HEK293 (cell line): ENCODE data around the gene CCDC7.

Source experiments
- AEBP2 ChIP-seq: fragments of 450-650 bp; formaldehyde crosslinking; IDR thresholded peaks from 2 replicates; pipeline ENCODE4 v1.5.1; 2016; ENCODE audit warnings: missing biosample characterization, missing genetic modification characterization, borderline replicate concordance
- CTCF ChIP-seq: fragments of 450-650 bp; formaldehyde crosslinking; IDR thresholded peaks from 2 replicates; pipeline ENCODE4 v1.5.1; 2016; ENCODE audit warnings: missing biosample characterization, missing genetic modification characterization
- GLI2 ChIP-seq: fragments of 450-650 bp; formaldehyde crosslinking; IDR thresholded peaks from 2 replicates; pipeline ENCODE4; 2017; ENCODE audit warnings: missing biosample characterization, missing genetic modification characterization, low read depth, borderline replicate concordance
- PBX3 ChIP-seq: sonication (generic); formaldehyde crosslinking; IDR thresholded peaks from 2 replicates; pipeline ENCODE4 v1.8.1; 2022; ENCODE audit warnings: mild to moderate bottlenecking, moderate library complexity, missing genetic modification reagents
- ZNF138 ChIP-seq: fragments of 450-650 bp; formaldehyde crosslinking; IDR thresholded peaks from 2 replicates; pipeline ENCODE4 v1.5.1; 2016; ENCODE audit warnings: missing biosample characterization, missing genetic modification characterization, borderline replicate concordance
- ZNF175 ChIP-seq: fragments of 450-650 bp; formaldehyde crosslinking; IDR thresholded peaks from 2 replicates; pipeline ENCODE4 v1.5.1; 2016; ENCODE audit warnings: missing biosample characterization, missing genetic modification characterization
- ZNF423 ChIP-seq: fragments of 450-650 bp; formaldehyde crosslinking; IDR thresholded peaks from 2 replicates; pipeline ENCODE4 v1.5.1; 2016; ENCODE audit warnings: missing biosample characterization, missing genetic modification characterization
- ZNF544 ChIP-seq: fragments of 450-650 bp; formaldehyde crosslinking; IDR thresholded peaks from 2 replicates; pipeline ENCODE4 v1.5.0; 2017; ENCODE audit warnings: missing biosample characterization, missing genetic modification characterization
- ZNF777 ChIP-seq: fragments of 450-650 bp; formaldehyde crosslinking; IDR thresholded peaks from 2 replicates; pipeline ENCODE4 v1.5.1; 2017; ENCODE audit warnings: missing biosample characterization, missing genetic modification characterization, borderline replicate concordance
- ZSCAN5A ChIP-seq: fragments of 450-650 bp; formaldehyde crosslinking; IDR thresholded peaks from 2 replicates; pipeline ENCODE4 v1.5.1; 2016; ENCODE audit warnings: missing biosample characterization, missing genetic modification characterization

GRCh38 chr10:32793033-32793432, 347.1 kb downstream of the CCDC7 start:
- TF ChIP-seq CTCF (tag by site-specific recombination) (no peak), ZNF423 (tag by site-specific recombination) (no peak), ZNF175 (no peak), GLI2 (tag by site-specific recombination) (no peak), ZNF777 (tag by site-specific recombination) (no peak), PBX3 (CRISPR knock-in tag) (no peak), ZSCAN5A (no peak), ZNF544 (tag by site-specific recombination) (no peak), AEBP2 (no peak), ZNF138 (tag by site-specific recombination) (no peak)
